GM21529 (cell line): Measurements from ENCODE around the gene HNRNPF.

Experiments used
- ATAC-seq: cut with Tn5 transposase; IDR thresholded peaks from one replicate; pipeline ENCODE4 v1.9.1; 2021; ENCODE audit not compliant: unreplicated experiment

HNRNPF gene

DNA sequence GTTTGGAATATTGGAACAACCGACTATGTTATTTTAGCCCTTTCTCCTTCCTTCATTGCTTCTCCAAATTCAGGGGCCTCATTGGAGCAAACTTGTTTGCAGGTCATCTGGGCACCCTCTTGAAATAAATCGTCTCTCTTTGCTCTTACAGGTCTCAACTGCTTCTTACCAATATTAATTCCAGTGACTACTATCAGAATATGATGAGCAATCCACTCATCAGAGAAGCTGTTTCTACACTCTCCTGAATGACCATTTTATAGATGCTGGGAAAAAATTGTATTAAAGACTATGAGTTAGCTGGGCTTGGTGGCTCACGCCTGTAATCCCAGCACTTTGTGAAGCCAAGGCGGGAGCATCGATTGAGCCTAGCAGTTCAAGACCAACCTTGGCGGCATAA is 12.5 kb upstream of the HNRNPF start:
- ATAC-seq = no peak

DNA sequence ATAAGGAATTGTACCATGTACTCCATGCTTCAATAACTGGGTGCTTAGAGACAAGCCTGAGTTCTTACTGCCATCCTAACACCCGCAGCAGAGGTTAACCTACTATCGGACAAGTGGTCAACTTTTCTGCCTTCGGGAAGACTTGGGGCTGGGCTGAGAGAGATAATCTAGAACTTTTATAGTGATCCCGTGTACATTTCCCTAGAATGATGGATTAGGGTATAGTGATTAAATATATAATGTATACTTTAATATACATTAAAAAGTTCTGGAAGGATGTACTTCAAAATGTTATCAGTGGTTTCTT is 12.2 kb upstream of the HNRNPF start:
- no peak for ATAC-seq

DNA sequence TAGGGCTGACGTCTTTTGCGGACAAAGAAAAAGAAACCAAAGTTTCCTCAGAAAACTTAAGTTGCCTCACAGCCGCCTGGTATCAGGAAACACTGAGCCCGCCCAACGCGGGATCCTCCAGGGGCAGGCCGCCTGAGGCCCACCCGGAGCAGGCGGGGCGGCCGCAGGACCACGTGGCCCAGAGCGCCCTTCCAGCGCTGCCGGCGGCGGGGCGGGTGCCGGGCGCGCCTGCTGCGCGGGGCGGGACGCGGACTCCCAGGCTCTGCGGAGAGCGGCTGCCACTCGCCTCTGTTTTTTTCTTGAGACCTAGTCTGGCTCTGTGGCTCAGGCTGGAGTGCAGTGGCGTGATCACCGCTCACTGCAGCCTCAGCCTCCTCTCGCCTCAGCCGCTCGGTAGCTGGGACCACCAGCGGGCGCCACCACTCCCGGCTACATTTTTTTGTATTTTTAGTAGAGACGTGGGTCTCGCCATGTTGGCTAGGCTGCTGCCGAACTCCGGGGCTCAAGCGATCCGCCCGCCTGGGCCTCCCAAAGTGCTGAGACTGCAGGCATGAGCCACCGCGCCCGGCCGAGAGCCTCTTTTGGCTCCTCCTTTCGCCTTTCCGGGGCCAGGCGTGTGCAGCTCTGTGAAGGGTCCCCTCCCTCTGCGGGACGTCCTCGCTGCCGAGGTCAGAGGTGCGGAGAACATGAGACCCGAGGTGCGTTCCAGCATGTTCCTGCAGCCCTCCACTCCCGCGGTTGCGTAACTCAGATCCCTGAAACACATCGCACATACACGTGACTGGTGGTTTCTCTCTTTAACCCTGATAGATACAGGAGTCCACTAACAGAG is 11.6 kb upstream of the HNRNPF start:
- peak; percentile 80 for ATAC-seq

DNA sequence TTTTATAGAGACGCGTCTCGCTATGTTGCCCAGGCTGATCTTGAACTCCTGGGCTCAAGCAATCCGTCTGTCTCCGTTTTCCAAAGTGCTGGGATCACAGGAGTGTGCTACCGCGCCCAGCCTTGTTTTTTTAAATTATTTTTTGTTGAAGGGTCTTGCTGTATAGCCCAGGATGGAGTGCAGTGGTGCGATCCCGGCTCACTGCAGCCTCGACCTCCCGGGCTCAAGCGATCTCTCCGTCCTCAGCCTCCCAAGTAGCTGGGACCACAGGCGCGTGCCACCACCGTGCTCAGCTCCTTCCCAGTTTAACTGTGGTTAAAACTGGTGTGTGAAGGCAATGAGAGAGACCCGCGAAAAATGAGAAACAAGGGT is 11.0 kb upstream of the HNRNPF start:
- ATAC-seq = no peak

DNA sequence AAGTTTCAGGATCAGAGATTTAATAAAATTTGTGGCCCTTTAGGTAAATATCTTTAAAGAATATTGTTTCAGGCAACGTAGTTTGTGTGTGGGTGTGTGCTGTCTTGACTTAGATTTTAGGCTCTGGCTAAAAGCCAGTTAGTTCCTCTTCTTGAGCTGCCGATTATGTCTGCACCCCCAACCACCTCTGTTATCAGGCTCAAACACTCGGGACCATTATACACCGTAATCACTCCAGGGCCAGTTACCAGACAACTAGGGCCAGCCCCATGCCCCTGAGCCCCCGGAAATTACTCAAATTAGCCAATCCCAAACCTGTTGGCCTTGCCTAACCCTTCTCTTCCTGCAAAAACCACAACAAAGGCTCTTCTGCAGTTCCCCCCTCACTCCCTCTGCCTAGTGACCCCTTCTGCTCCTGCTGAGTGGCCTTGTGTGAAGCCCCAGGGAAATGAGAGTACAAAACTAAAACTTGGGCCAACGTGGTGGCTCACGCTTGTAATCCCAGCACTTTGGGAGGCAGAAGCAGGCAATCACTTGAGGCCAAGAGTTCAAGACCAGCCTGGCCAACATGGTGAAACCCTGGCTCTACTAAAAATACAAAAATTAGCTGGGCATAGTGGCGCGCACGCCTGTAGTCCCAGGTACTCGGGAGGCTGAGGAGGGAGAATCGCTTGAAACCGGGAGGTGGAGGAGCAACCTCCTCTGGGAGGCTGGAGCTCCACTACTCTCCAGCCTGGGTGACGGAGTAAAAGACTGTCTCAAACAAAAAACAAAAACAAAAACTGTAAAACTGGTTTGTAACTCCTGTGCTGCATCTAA is 9.2 kb upstream of the HNRNPF start:
- ATAC-seq = peak; percentile 36

DNA sequence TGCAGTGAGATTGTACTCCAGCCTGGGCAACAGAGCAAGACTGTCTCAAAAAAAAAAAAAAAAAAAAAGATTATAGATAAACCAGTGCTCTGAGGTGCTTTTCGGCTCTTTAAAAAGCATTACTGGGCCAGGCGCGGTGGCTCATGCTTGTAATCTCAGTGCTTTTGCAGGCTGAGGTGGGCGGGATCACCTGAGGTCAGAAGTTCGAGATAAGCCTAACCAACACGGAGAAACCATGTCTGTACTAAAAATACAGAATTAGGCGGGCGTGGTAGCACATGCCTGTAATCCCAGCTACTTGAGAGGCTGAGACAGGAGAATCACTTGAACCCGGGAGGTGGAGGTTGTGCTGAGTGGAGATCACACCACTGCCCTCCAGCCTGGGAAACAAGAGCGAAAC is 6.6 kb upstream of the HNRNPF start:
- ATAC-seq = no peak

DNA sequence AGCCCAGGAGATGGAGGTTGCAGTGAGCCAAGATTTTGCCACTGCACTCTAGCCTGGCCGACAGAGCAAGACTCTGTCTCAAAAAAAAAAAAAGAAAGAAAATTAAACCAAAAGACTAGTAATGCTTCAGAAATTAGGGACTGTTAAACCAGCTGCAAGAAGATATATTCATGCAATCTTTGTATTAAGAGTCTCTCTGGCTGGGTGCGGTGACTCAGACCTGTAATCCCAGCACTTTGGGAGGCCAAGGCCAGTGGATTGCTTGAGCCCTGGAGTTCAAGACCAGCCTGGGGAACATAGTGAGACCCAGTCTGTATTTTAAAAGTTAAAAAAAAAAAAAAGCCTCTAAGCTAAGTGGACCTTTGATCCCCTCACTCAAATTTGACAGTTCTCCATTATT is 2.5 kb upstream of the HNRNPF start:
- no peak for ATAC-seq

DNA sequence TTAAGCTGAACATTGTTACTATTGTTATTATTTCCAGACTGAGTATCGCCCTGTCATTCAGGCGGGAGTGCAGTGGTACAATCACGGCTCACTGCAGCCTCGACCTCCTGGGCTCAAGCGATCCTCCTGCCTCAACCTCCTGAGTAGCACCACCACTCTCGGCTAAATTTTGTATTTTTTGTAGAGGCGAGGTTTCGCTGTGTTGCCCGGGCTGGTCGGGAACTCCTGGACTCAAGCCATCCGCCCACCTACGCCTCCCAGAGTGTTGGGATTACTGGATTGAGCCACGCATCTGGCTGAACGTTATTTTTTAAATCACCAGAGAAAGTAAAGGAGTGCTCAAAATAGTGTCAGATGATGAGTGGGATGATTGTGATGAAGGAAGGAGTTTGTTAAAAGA is 1.4 kb upstream of the HNRNPF start:
- ATAC-seq = no peak

DNA sequence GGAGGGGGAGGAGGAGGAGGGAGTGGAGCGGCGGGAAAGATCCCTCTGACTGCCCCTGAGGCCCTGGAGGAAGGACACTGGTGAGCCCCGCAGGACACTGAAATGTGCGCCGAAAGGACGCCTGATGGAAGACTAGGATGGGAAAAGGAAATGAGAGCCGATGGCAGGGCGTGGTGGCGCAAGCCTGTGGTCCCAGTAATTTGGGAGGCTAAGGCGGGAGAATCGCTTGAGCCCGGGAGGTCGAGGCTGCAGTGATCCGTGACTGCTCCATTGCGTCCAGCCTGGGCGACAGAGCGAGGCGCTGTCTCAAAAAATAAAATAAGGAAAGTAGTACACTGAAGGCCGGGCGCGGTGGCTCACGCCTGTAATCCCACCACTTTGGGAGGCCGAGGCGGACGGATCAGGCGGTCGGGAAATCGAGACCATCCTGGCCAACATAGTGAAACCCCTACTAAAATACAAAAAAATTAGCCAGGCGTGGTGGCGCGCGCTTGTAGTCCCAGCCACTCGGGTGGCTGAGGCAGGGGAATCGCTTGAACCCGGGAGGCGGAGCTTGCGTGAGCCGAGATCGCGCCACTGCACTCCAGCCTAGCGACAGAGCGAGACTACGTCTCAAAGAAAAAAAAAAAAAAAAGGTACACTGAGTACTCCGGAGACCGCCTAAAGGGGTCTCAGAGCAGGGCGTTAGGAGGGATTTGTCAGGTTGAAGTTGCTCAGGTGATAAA is 561 bp upstream of the HNRNPF start:
- no peak for ATAC-seq

DNA sequence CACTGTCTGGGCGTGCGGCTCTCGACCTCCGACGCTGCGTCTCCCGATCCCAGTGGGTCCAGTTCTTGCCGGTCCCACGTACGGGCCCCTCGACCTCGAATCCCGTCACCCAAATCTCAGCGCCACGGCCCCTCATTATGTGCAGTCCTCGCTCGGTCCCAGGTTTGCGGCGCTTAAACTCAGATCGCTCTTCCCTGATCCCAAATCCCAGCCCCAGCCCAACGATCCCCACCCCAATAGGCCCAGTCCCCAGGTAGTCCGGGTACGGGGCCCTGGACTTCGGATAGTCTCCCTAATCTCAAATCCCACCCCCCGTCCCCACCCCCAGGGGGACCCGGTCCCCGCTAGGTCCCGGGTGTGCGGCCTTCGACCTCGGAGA is 666 bp downstream of the HNRNPF start:
- ATAC-seq = no peak

DNA sequence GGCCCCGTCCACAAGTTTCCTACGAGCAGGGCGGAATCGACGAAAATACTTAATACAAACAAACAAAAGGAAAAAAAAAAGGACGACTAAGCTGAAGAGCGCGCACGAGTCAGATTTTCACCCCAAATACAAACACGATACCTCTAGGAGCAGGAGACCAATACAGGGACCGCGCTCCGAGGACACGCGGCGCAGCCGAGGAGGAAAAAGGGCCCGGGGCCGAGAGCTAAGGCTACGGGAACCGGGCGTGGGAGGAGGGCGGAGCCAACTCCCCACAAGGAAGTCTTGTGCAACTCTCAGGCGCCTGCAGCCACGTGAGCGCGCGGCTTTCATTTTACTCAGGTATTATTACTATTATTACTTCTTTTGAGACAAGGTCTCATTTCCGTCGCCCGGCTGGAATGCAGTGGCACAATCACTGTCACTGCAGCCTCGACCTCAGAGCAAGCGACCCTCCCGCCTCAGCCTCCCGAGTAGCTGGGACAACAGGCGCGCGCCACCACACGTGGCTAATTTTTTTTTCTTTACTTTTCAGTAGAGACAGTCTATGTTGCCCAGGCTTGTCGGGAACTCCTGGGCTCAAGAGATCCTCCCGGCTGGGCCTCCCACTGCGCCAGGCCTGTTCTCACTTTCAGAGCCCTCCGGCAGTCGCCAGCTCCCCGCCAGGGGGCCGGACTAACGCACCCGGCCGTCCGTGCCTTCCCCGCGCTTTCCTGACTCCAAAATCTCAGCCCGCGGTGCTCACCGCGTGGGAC is 1.2 kb downstream of the HNRNPF start:
- peak; percentile 46 for ATAC-seq

DNA sequence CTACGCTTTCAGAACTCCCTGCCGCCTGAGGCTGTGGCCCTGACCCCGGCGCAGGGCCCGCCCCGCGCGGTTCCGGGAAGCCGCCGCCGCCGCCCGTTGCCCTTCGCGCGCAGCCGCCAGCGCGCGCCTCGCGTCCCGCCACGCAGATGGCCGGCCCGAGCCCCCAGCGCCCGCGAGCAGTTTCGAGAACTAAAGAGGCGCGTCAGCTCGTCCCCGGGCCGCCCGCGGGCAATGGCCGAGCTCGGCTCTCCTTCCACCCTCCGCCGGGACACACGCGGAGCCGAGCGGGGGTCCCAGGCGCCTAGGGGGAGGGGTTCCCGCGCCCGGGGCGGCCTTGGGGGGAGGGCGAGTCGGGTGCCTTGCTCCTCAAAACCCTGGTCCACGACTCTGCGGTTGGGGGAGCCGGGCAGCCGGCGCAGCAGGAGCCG is 1.8 kb downstream of the HNRNPF start:
- peak; percentile 22 for ATAC-seq

DNA sequence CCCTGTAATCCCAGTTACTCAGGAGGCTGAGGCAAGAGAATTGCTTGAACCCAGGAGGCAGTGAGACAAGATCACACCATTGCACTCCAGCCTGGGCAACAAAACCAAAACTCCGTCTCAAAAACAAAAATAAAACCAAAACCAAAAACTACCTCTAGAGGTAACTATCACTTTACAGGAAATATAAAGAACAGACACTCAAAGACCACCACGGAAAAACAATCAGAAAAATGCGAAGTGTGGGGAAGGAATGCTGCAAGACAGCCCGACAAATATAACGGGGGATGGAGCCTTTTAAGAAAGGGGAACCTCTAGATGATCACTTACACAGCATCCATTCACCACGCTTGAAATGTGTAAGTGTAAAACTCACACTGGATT is 4.3 kb downstream of the HNRNPF start:
- ATAC-seq = no peak

DNA sequence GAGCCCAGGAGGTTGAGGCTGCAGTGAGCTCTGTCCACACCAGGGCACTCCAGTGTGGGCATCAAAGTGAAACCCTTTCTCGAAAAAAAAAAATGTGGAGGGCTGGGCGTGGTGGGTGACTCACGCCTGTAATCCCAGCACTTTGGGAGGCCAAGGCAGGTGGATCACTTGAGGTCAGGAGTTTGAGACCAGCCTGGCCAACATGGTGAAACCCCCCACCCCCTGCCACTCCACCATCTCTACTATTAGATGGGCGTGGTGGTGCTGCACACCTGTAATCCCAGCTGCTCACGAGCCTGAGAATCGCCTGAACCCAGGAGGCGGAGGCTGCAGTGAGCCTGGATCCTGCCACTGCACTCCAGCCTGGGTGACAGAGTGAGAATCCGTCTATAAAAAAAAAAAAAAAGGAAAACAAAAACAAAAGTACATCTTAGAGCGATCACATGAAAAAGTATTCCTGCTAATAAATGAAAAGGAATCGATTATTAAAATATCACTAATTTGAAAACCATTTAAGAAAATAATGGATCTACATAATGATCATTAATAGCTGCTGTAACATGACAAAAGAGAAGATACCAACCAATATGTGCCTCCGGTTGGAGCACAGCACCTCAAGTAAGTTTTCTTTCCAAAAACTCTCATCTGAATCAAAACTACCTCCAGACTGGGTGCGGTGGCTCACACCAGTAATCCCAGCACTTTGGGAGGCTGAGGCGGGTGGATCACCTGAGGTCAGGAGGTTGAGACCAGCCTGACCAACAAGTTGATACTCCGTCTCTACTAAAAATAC is 4.9 kb downstream of the HNRNPF start:
- no peak for ATAC-seq

DNA sequence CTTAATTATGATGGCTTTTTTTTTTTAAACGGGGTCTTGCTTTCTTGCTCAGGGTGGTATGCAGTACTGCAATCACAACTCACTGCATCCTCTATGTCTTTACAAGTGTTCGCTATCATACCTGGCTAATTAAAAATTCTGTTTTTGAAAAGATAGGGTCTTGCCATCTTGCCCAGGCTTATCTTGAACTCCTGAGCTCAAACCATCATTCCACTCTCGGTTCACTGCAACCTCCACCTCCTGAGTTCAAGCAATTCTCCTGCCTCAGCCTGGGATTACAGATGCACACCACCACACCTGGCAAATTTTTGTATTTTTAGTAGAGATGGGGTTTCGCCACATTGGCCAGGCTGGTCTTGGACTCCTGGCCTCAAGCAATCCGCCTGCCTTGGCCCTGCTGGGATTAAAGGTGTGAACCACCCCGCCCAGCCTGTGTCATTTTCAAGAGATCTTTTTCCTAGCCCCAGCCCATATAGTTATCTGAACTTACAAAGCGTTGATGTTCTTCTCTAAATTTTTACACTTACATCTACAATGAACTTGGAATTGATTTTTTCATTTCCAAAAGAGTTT is 6.0 kb downstream of the HNRNPF start:
- no peak for ATAC-seq

DNA sequence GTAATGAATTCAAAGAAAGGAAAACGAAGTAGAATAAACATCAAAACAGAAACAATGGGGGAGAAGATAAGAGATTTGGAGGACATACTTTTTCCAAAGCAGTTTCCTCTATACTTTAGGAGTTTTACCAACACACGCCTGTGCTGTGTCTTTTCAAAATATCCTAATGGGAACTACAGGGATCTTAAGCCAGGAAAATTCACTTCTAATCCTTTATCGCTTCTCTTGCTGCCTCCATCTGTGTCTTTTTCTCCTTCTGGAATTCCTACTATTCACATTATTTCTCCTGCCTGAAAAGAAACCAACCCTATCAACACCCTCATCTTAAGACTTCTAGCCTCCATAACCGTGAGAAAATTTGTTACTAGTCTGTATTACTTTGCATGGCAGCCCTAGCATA is 6.8 kb downstream of the HNRNPF start:
- ATAC-seq = no peak

DNA sequence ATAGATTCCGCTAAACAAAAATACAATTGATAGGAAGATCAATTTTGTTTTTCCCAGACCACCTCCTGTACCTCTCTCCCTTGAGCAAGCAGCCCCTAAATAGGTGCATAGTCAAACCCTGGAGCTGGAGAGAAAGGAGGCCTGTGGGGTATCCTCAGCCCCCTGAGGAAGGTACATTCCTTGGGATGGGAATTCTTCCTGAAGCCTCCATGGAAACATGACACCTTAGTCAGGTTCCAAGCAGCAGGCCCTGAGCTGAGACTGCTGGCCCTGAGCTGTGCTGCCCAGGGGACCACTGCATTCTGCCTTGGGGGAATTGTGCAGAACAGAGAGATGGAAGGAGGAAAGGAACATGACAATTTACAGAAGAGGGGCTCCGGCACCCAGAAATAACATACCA is 7.4 kb downstream of the HNRNPF start:
- no peak for ATAC-seq

DNA sequence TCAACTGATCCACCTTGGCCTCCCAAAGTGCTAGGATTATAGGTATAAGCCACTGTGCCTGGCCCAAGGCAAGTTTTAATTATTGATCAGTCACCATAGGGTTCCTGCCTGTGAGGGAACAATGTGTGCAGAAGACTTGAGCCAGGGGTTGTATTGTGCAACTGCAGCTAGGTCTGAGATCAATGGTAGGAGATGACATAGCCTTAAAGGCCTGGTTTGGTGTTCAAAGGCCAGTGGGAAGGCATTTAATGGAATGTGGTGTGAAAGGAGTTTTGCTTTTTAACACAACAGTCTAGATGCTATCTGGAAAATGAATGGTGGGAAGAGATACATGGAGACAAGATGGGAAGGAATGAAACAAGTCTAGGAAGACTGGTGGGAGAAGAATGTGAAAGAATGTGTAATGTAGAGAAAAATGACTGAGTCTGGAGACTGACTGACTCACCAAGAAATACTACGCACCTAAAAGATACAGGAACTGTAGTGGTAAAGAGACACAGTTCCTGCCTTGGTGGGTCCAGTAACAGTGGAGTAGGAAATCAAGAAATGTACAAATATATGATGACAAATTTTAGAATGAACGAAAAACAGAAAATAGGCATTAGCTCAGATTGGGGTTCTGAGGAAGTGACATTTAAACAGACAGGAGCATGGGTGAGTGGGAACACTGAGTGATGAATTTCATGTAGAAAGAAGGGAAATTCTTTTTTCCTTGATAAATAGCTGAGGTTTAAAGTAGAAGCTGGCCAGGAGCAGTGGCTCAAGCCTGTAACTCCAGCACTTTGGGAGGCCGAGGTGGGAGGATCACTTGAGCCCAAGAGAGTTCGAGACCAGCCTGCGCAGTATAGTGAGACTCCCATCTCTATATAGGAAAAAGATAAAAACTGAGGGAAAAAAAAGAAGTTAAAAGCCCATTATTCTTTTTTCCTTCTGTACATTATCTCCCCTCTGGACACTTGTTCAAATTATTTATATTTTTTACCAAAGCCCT is 9.4 kb downstream of the HNRNPF start:
- no peak for ATAC-seq

DNA sequence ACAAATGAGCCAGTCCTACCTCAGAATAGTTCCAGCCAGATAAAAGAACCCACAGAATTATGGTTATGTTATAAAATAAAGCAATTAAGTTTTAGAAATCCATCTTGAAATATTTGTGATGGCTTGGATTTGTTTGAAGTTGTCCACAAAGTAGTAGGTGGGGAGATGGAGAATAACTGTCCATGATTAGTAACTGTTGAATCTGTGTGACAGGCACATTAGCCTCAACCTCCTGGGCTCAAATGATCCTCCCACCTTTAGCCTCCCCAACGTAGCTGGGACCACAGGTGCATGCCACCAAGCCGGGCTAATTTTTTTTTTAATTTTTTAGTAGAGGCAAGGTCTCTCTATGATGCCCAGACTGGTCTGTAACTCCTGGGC is 10.1 kb downstream of the HNRNPF start:
- no peak for ATAC-seq
